ENCODE results near the gene CACNA1B. TPM values are rescaled to one million over a fixed set of nuclear protein-coding genes. Genes with fewer than 3 reads are reported as not detected.
A peak's percentile ranks its signal among the peaks of the same experiment; 100 is the strongest.

Gene CACNA1B
- total RNA-seq, 4 donors from 2014 or later, result 0.13 to 0.42 (median 0.31) TPM

DNA sequence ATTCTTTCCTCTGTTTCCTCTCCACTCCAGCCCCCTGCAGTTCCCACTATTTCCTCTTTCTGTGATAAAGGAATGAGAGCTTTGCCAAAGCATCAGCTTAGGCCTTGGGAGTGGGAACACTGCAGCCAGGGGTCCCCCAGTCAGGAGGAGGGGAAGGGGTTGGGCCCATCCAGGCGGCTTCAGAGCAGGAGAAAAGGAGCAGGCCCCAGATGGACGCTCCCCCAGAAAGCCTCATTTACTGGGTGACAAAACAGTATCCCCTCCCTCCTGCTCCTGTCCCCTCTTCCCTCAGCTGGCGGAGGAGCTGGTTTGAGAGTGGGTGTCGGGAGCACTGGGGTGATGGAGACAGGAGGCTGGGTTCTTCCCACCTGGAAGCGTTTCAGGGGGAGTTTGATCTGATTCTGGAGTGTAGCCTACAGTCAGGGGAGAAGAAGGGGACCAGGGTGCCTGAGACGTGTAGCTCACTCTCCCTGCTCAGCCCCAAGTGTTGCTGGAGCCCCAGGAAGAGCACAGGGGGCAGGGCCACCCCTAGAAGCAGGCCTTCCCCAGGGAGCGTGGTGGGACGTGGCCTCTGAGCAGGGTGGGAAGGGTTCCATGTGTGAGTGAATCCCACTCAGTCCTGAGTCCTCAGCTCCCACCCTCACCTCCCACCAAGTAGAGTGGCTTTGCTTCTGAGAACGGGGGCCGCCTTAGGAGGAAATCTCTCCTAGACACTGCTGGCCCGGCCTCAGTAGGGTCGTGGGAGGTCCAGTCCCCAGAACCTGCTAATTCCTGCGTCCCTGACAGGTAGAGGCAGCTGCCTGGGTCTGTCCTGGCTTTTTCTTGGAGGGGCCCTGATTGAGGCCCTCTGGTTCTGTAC is 173.1 kb downstream of the CACNA1B start:
- intact Hi-C loops (cut with DNase I), result no loop called here
- no peaks in the 10 kb centered on the region for H3K4me1 ChIP-seq
- no peak for TF ChIP-seq EP300 (IDR thresholded peaks at IDR 0.05)
- TF ChIP-seq, protein P1, sequence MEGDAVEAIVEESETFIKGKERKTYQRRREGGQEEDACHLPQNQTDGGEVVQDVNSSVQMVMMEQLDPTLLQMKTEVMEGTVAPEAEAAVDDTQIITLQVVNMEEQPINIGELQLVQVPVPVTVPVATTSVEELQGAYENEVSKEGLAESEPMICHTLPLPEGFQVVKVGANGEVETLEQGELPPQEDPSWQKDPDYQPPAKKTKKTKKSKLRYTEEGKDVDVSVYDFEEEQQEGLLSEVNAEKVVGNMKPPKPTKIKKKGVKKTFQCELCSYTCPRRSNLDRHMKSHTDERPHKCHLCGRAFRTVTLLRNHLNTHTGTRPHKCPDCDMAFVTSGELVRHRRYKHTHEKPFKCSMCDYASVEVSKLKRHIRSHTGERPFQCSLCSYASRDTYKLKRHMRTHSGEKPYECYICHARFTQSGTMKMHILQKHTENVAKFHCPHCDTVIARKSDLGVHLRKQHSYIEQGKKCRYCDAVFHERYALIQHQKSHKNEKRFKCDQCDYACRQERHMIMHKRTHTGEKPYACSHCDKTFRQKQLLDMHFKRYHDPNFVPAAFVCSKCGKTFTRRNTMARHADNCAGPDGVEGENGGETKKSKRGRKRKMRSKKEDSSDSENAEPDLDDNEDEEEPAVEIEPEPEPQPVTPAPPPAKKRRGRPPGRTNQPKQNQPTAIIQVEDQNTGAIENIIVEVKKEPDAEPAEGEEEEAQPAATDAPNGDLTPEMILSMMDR (IDR thresholded peaks at IDR 0.05), result no peak
- TF ChIP-seq POLR2AphosphoS5 (IDR thresholded peaks at IDR 0.05), result no peak
- no peak for TF ChIP-seq POLR2A (IDR thresholded peaks at IDR 0.05; ENCODE audit: low read depth)
- H3K9me3 ChIP-seq, result no peaks in the 10 kb centered on the region
- no peak overlapping the region for H3K27ac ChIP-seq (replicated peaks in 1 of 4)
- peaks cover 0 to 62% (median 0%) of the 10 kb centered on the region in 4 donors for H3K27me3 ChIP-seq
- H3K4me3 ChIP-seq, result no peak overlapping the region
- H3K36me3 ChIP-seq, result no peaks in the 10 kb centered on the region
- no peak for DNase-seq (ENCODE audit: extremely low spot score)
- WGBS, result 76% methylated on average over 8 of the region's 13 CpGs

DNA sequence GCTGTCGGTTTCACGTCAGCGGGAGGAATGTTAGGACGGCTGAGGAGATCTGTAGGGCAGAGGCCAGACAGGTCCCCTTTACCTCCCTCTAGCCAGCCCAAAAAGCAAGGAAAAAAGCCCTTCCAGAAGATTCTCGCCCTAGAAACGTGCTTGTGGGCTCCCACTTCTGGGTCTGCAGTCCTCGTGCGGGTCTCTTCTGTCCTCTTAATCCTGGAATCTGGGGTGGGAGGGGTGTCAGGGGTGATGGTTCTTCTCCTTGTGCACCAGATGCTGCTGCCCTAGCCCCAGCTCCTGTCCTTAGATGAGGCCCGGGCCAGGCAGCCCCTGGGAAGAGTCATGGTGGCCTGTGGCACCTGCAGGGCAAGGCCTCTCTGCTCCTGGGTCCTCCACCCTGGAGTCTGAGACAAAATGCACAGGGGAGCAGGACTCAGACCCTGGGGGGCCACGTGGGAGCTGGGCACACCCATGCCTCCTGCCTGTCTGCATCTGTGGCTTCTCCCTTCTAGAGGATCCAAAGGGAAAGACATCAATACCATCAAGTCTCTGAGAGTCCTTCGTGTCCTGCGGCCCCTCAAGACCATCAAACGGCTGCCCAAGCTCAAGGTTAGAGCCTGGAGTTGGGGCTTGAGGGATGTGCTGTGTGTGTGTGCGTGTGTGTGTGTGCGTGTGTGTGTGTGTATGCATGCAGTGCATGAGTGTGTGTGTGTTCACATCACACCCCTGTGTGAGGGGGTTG is 174.2 kb downstream of the CACNA1B start:
- H3K36me3 ChIP-seq, result no peaks in the 10 kb centered on the region

DNA sequence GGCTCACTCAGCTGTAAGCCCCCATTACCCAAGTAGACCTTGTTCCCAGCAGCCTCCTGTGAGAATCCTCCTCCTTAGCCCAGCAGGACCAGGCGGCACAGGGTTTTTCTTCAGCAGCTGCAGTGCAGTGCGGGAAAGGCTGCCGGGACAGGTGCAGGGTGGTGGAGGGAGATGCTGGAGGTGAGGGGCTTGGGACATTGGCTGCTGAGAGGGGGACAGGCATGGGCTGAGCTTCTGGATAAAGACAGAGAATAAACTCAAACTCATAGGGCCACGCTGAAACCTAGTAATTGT is 174.7 kb downstream of the CACNA1B start:
- Histone ChIP-seq H3K9me3 (no peaks in the 10 kb centered on the region), H3K36me3 (no peaks in the 10 kb centered on the region), H3K27me3 (peaks cover 0 to 49% (median 0%) of the 10 kb centered on the region in 4 donors), H3K4me3 (no peak overlapping the region), H3K27ac (replicated peaks in 1 of 4) (no peak overlapping the region), H3K4me1 (no peaks in the 10 kb centered on the region)
- DNase-seq (ENCODE audit: extremely low spot score), result no peak
- TF ChIP-seq POLR2AphosphoS5 (IDR thresholded peaks at IDR 0.05), result no peak
- TF ChIP-seq, protein P1 (IDR thresholded peaks at IDR 0.05), result no peak
- TF ChIP-seq POLR2A (IDR thresholded peaks at IDR 0.05; ENCODE audit: low read depth), result no peak
- TF ChIP-seq EP300 (IDR thresholded peaks at IDR 0.05), result no peak
- intact Hi-C loops (cut with DNase I), result no loop called here
- WGBS, result 93% methylated on average over 4 of the region's 4 CpGs

More for the DNA sequence above, 174.2 kb downstream of the CACNA1B start:
- intact Hi-C loops (cut with DNase I), result no loop called here
- H3K4me3 ChIP-seq, result no peak overlapping the region
- no peaks in the 10 kb centered on the region for H3K9me3 ChIP-seq
- no peak for TF ChIP-seq POLR2A (IDR thresholded peaks at IDR 0.05; ENCODE audit: low read depth)
- no peak for TF ChIP-seq EP300 (IDR thresholded peaks at IDR 0.05)
- TF ChIP-seq, protein P1 (IDR thresholded peaks at IDR 0.05), result no peak
- no peak for TF ChIP-seq POLR2AphosphoS5 (IDR thresholded peaks at IDR 0.05)
- WGBS, result 82% methylated on average over 13 of the region's 15 CpGs
- no peaks in the 10 kb centered on the region for H3K4me1 ChIP-seq
- H3K27me3 ChIP-seq, result peaks cover 0 to 54% (median 0%) of the 10 kb centered on the region in 4 donors
- DNase-seq (ENCODE audit: extremely low spot score), result peak; percentile 88
- no peak overlapping the region for H3K27ac ChIP-seq (replicated peaks in 1 of 4)

DNA sequence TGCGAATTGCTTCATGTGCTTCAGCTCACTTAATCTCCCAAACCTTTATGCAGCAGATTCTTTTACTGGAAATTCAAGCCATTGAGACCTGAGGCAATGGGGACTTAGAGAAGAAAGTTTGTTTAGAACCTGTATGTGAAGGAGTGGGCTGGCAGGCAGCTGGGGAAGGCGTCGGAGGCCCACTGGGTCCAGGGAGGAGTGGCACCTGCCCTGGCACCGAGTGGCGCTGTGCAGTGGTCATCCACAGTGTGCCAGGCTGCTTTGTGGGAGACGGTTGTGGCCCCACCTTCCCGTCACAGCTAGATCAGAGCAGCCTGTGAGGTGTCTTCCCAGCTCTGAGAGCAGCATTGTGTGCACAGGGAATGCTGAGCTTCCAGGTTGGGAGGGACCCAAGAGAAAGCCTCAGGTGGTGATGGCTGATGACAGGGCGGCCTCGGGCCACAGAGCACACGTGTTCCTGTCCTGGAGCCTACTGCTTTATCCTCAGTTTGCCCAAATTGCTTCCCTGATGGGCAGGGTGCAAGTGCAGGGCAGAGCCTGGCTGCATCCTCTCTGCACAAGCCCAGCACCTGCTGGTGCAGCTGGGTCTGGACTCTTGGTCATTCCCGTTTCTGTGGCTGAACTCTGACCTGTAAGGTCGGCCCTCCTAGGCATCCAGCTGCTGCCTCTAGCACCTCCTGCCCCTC is 175.2 kb downstream of the CACNA1B start:
- TF ChIP-seq POLR2AphosphoS5 (IDR thresholded peaks at IDR 0.05), result no peak
- TF ChIP-seq POLR2A (IDR thresholded peaks at IDR 0.05; ENCODE audit: low read depth), result no peak
- no peak for TF ChIP-seq EP300 (IDR thresholded peaks at IDR 0.05)
- TF ChIP-seq, protein P1 (IDR thresholded peaks at IDR 0.05), result no peak
- H3K9me3 ChIP-seq, result no peaks in the 10 kb centered on the region
- H3K27me3 ChIP-seq, result peaks cover 0 to 48% (median 0%) of the 10 kb centered on the region in 4 donors
- intact Hi-C loops (cut with DNase I), result no loop called here
- WGBS, result 79% methylated on average over 8 of the region's 12 CpGs
- no peak overlapping the region for H3K4me3 ChIP-seq
- H3K4me1 ChIP-seq, result no peaks in the 10 kb centered on the region
- DNase-seq (ENCODE audit: extremely low spot score), result peak; percentile 75
- no peak overlapping the region for H3K27ac ChIP-seq (replicated peaks in 1 of 4)
- no peaks in the 10 kb centered on the region for H3K36me3 ChIP-seq

All from esophagus muscularis mucosa (tissue), 4 donors.